ENCODE data around the gene CXADR. TPM values are rescaled to one million over a fixed set of nuclear protein-coding genes. Genes with fewer than 3 reads are reported as not detected.

The CXADR gene
- total RNA-seq, 1 donor from 2014 or later, result 54.9 TPM

GRCh38 chr21:17539743-17540341 is 27.0 kb downstream of the CXADR start:
- Mint-ChIP-seq H3K9me3 (ENCODE audit: unreplicated experiment) (peaks cover 3% of the 10 kb centered on the region), H3K36me3 (ENCODE audit: unreplicated experiment) (peaks cover 7% of the 10 kb centered on the region), H3K4me1 (ENCODE audit: low read depth, unreplicated experiment) (peaks cover 2% of the 10 kb centered on the region), H3K4me3 (ENCODE audit: unreplicated experiment) (no peak overlapping the region), H3K27me3 (ENCODE audit: unreplicated experiment) (peaks cover 3% of the 10 kb centered on the region), H3K27ac (ENCODE audit: unreplicated experiment) (no peak overlapping the region)
- no peak for TF ChIP-seq CTCF (IDR thresholded peaks at IDR 0.05; ENCODE audit: partially characterized antibody, unreplicated experiment)
- DNase-seq, result no peak

- no peak for TF ChIP-seq CTCF (IDR thresholded peaks at IDR 0.05; ENCODE audit: partially characterized antibody, unreplicated experiment)
- Mint-ChIP-seq H3K36me3 (ENCODE audit: unreplicated experiment) (peaks cover 7% of the 10 kb centered on the region), H3K27me3 (ENCODE audit: unreplicated experiment) (peaks cover 3% of the 10 kb centered on the region), H3K4me3 (ENCODE audit: unreplicated experiment) (no peak overlapping the region), H3K4me1 (ENCODE audit: low read depth, unreplicated experiment) (peaks cover 2% of the 10 kb centered on the region), H3K9me3 (ENCODE audit: unreplicated experiment) (peaks cover 3% of the 10 kb centered on the region), H3K27ac (ENCODE audit: unreplicated experiment) (no peak overlapping the region)
- no peak for DNase-seq
These were observed 27.7 kb downstream of the CXADR start for GRCh38 chr21:17540530-17540929.

GRCh38 chr21:17542371-17543011 is 29.6 kb downstream of the CXADR start:
- no peak for TF ChIP-seq CTCF (IDR thresholded peaks at IDR 0.05; ENCODE audit: partially characterized antibody, unreplicated experiment)
- Mint-ChIP-seq H3K9me3 (ENCODE audit: unreplicated experiment) (peaks cover 6% of the 10 kb centered on the region), H3K27me3 (ENCODE audit: unreplicated experiment) (peaks cover 4% of the 10 kb centered on the region), H3K27ac (ENCODE audit: unreplicated experiment) (no peak overlapping the region), H3K36me3 (ENCODE audit: unreplicated experiment) (peaks cover 3% of the 10 kb centered on the region), H3K4me1 (ENCODE audit: low read depth, unreplicated experiment) (no peaks in the 10 kb centered on the region), H3K4me3 (ENCODE audit: unreplicated experiment) (no peak overlapping the region)
- DNase-seq, result no peak

GRCh38 chr21:17545007-17545406 is 32.2 kb downstream of the CXADR start:
- Mint-ChIP-seq H3K27me3 (ENCODE audit: unreplicated experiment) (peaks cover 7% of the 10 kb centered on the region), H3K27ac (ENCODE audit: unreplicated experiment) (no peak overlapping the region), H3K4me1 (ENCODE audit: low read depth, unreplicated experiment) (no peaks in the 10 kb centered on the region), H3K36me3 (ENCODE audit: unreplicated experiment) (no peaks in the 10 kb centered on the region), H3K9me3 (ENCODE audit: unreplicated experiment) (peaks cover 4% of the 10 kb centered on the region), H3K4me3 (ENCODE audit: unreplicated experiment) (no peak overlapping the region)
- no peak for DNase-seq
- no peak for TF ChIP-seq CTCF (IDR thresholded peaks at IDR 0.05; ENCODE audit: partially characterized antibody, unreplicated experiment)

- peak overlapping the region; percentile 64 for H3K27ac Mint-ChIP-seq (ENCODE audit: unreplicated experiment)
- H3K36me3 Mint-ChIP-seq (ENCODE audit: unreplicated experiment), result no peaks in the 10 kb centered on the region
- no peak for DNase-seq
- H3K9me3 Mint-ChIP-seq (ENCODE audit: unreplicated experiment), result peaks cover 4% of the 10 kb centered on the region
- peaks cover 7% of the 10 kb centered on the region for H3K27me3 Mint-ChIP-seq (ENCODE audit: unreplicated experiment)
- H3K4me1 Mint-ChIP-seq (ENCODE audit: low read depth, unreplicated experiment), result no peaks in the 10 kb centered on the region
- no peak for TF ChIP-seq CTCF (IDR thresholded peaks at IDR 0.05; ENCODE audit: partially characterized antibody, unreplicated experiment)
- H3K4me3 Mint-ChIP-seq (ENCODE audit: unreplicated experiment), result no peak overlapping the region
These were observed 35.4 kb downstream of the CXADR start for GRCh38 chr21:17548262-17548661.

Data from glutamatergic neuron (in vitro differentiated cells).